Measurements from ENCODE around the gene KIRREL3.
A peak's percentile ranks its signal among the peaks of the same experiment; 100 is the strongest.

Gene KIRREL3

GRCh38 chr11:126914941-126915340 lies 85.6 kb downstream of the KIRREL3 start:
- DNase-seq (ENCODE audit: low read depth), result peak; percentile 88

- DNase-seq (ENCODE audit: low read depth), result no peak
Measured at GRCh38 chr11:126914166-126914565, 86.4 kb downstream of the KIRREL3 start.

- DNase-seq (ENCODE audit: low read depth), result no peak
Measured at GRCh38 chr11:126904520-126904919, 96.0 kb downstream of the KIRREL3 start.

DNA sequence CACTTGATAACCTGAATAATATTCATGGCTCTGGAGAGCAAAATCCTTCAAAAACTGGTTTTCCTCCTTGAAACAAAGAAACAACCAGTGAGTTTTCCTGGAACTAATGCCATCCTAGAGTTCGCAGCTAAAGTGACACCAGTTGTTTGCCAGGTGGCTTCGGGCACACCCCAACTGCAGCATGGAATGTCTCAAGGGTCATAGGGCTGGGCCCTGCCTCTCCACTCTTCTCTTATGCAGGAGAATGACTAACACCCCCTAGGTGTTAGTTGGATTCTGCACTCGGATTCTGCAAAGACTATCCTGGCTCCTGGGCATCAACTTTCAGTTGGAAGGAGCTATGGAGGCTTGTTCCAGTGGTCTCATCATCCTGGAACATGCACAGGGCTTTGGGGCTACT lies 98.8 kb downstream of the KIRREL3 start:
- no peak for DNase-seq (ENCODE audit: low read depth)

DNA sequence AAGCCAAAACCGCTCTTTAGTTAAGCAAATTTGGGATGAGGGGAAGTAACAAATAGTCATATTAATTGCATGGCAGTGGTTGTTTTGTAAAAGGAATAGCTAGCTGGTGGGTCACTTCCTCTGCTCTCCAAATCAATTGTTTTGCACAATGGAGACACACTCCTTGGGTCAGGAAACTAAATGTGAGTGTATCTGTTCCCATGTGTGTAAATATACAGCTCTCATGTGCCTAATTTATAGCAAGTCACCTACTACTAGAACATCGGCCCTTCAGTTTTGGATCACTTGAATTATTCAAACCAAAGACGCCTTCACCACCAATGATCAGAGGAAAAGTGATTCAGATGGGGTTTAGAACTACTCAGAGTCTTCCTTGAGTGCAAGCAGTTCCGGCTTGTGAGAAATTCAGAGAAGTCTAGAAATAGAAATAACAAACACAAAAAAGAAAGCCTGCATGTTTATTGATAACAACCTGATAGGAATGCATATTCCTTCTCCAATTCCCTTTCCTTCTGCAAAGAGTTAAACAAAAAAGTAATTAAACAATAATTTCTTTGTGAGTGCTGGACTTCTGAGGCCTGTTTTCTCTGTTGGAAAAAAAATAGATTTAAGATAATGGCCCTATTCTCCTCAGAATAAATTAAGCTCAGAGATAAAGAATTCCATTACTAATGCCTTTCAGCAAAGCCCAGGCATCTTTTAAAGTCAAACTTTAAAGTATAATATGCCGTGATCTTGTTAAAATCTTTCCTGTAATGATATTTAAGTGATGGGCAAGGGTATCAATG lies 100.4 kb downstream of the KIRREL3 start:
- no peak for DNase-seq (ENCODE audit: low read depth)

- no peak for DNase-seq (ENCODE audit: low read depth)
Measured at GRCh38 chr11:126898802-126899201, 101.8 kb downstream of the KIRREL3 start.

DNA sequence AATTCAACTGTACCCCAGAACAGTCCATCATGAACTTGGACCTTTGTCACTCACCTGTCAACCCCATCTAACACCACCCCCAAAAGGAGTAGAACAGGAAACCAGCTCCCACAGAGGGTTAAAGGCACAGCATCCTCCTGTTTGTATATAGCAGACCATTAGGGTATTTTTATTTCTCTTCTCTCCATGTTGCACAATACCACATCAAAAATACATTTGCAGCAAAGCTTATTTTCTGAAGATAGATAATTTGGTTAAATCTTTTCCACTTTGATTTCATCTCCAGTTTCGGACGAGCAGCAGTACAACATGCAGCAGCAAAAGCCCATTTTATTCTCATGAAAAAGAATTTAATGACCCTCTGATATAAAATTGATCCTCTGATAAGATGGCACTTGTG lies 103.1 kb downstream of the KIRREL3 start:
- DNase-seq (ENCODE audit: low read depth), result no peak

DNA sequence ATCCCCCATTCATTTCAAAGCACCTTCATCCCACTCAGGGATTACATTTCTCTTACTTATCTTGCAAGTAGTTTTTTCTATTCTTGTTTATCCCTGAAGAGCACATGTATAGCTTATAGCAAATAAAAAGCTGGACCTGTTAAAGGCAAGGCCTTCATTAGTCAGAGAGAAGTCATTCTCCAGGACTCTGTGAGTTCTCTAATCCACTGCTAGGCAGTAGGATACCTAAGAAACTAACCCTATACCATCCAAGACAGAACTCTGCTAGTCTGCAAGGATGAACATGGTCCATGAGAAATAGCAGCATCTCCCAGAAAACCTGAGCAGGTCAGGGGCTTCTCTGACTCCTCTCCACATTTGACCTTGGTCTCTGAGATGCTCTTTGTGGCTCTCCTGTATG lies 104.5 kb downstream of the KIRREL3 start:
- DNase-seq (ENCODE audit: low read depth), result no peak

DNA sequence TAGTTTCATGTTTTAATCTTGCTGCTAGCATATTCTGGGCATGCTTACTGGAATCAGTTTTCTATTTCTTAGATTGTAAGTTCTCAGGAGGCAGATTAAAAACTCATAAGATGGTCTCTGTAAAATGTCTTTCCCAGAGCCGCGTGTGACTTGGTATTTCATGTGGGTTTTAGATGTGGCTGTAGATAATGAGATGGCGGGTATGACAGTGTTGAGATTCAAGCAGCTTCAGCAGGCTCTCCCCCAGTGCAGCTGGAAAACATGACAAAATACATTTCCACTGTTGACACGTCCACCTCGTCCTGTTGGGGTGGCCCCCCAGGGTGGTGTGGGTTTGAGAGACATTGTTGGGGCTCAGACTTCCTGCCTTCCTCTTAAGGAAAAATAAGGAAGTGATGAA lies 106.8 kb downstream of the KIRREL3 start:
- no peak for DNase-seq (ENCODE audit: low read depth)

DNA sequence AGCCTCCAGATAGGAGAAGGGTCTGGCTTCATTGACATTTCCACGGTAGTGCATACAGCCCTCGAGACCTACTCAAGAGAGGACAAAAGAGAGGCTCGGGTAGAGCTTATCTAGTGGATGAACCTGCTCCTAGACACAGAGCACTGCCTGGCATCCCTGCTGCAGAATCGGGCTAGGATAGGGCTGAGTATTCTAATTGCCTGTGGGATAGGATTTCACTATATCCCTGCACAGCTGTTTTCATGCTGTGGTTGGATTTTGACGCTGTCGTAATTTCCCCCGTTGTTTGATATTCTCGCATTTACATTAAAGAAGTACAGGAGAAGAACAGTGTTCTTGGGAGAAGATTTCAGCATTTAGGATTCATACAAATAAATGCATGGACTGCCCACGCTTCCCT lies 107.8 kb downstream of the KIRREL3 start:
- DNase-seq (ENCODE audit: low read depth), result no peak

DNA sequence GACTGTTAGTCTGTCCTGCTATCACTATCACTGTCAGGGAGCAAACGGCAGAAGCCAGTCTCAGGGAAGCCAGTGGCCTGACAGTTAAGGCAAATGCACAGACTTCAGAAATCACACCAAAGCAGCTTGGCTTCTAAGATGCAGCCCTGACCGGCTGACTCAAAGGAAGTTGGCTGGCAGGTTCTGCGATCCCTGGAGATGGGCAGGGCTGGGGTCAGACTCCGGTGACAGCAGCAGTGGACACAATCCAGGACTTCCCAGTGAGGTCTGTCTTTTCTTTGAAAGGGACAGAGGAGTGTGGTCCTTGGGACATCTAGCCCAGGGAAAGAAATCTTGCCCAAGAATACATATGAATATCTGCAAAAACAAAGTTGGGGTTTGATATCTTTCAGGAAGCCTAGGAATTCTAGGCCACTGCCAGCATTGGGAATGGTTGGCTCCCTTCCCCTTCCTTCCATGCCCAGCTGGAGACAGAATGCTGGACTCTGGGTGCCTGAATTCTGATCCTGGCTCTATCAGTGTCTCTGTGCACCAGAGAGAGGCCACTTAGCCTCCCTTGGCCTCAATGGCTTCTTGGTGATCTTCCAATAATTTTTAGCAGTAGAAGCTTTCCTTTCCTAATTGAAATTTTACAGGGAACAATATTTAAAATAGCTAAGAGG lies 108.9 kb downstream of the KIRREL3 start:
- DNase-seq (ENCODE audit: low read depth), result peak; percentile 22

- no peak for DNase-seq (ENCODE audit: low read depth)
Measured at GRCh38 chr11:126890561-126890960, 110.0 kb downstream of the KIRREL3 start.

- DNase-seq (ENCODE audit: low read depth), result no peak
Measured at GRCh38 chr11:126888115-126888712, 112.4 kb downstream of the KIRREL3 start.

DNA sequence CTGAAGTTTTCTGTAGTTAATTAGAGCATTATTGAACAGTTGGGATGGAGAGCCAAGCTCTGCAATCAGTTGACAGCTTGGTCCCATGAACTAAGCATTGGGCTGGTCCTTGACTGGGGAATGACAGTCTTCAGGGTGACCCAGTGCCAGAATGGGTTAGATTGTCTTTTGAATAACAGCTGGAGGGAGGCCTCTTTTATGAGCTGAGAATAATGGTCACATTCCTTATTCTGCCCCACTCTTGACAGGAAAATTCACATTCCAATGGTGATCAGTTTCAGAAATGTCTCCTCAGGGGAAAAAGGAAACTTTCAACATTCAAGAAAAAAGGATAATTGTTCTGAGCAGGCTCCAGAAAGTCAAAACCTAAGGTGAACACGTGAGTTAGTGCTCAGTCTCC lies 113.9 kb downstream of the KIRREL3 start:
- peak; percentile 16 for DNase-seq (ENCODE audit: low read depth)

DNA sequence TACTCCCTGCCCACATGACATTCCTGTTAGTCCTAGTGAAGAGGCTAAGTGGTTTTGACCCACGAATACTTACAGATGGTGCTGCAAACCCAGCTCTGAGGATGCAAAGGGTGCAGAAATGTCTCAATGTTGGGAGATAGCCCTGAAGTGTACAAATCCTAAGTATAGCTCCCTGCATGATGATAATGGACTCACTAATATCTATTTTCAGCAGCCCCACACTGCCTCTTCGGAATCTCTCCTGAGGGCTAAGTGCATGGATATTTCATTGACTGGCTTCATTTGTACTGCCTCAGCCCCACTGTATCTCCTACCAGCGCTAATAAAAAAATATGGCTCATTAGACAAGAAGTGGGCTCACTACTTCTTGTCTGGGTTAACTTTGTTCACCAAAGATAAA lies 114.5 kb downstream of the KIRREL3 start:
- DNase-seq (ENCODE audit: low read depth), result no peak

- no peak for DNase-seq (ENCODE audit: low read depth)
Measured at GRCh38 chr11:126884594-126884993, 116.0 kb downstream of the KIRREL3 start.

GRCh38 chr11:126884192-126884591 lies 116.4 kb downstream of the KIRREL3 start:
- DNase-seq (ENCODE audit: low read depth), result no peak

DNA sequence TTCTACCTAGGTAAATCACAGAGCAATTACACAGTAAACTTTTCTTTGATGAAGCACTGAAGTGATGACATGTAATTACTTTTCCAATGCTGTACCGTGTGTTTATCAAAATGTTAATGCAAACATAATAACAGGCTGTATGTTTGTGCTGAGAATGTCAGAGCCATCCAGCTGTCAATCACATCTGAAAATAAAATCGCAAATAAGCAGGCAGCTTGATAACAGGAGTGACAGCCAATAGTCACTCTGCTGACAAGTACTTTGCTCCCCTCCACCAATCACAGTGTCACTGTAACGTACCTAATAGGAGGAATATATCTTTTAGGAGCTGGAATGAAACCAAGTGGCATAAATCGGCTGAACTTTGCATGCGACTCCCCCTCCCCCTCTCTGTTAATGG lies 119.7 kb downstream of the KIRREL3 start:
- no peak for DNase-seq (ENCODE audit: low read depth)

DNA sequence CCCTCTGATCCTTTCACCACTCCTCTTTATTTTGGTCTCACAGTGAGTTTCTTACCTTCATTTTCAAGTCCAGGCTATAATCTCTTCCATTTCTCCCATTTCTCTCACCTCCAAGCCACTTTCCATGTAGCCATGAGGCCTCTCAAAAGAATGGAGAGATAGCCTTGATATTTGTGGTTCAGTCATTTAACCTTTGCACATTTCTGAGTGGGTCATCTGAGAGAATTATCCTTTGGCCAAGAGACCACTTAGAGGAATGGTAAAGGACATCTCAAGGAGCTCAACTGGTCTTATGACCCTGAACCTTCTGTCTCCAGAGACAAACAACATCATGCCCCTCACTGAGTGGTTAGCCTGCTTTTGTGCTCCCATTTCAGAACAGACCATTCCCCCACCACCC lies 121.1 kb downstream of the KIRREL3 start:
- DNase-seq (ENCODE audit: low read depth), result no peak

GRCh38 chr11:126878913-126879482 lies 121.6 kb downstream of the KIRREL3 start:
- DNase-seq (ENCODE audit: low read depth), result no peak

GRCh38 chr11:126874831-126875230 lies 125.7 kb downstream of the KIRREL3 start:
- no peak for DNase-seq (ENCODE audit: low read depth)

- DNase-seq (ENCODE audit: low read depth), result no peak
Measured at GRCh38 chr11:126874276-126874675, 126.3 kb downstream of the KIRREL3 start.

DNA sequence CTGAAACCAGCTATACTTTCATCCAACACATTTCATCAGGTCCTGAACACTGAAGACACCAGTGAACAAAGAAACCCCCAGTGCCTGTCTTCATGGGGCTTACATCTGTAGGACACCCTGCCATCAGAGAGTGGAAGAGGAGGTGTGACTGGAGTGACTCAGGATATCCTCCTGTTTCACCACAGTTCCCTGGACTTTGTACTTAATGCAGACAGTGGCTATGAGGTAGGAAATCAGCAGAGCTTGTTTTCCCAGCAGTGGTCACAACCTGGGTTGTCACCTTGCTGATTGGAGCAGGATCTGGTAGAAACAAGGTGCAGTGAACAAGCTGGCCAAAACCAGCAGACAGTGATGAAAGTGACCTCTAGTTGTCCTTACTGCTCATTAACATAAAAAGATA lies 128.8 kb downstream of the KIRREL3 start:
- no peak for DNase-seq (ENCODE audit: low read depth)

All from GM04503 (cell line).